Transverse colon (tissue), 4 donors: ENCODE measurements around the gene HDHD2. TPM values are rescaled to one million over a fixed set of nuclear protein-coding genes. Genes with fewer than 3 reads are reported as not detected.

Experiments used
- DNase-seq: peaks from one replicate; pipeline ENCODE4 v3.0.0-alpha.2; 2019
- H3K27ac ChIP-seq, 4 donors: fragments of 200-600 bp; sonication (generic); 2 replicates each; pipeline ENCODE4 v1.5.1; 2016 to 2018; ENCODE audit warnings: inconsistent platforms in 4 of 4
- H3K27me3 ChIP-seq: fragments of 200-600 bp; sonication (generic); 2 replicates; pipeline ENCODE4 v1.5.1; 2017; ENCODE audit warnings: inconsistent platforms
- H3K36me3 ChIP-seq, 4 donors: fragments of 200-600 bp; sonication (generic); 2 replicates each; pipeline ENCODE4 v1.5.1; 2017 to 2019; ENCODE audit warnings: inconsistent platforms in 4 of 4
- H3K4me1 ChIP-seq, 4 donors: fragments of 200-600 bp; sonication (generic); 2 replicates each; pipeline ENCODE4 v1.5.1; 2017 to 2020; ENCODE audit warnings: inconsistent platforms in 4 of 4
- H3K4me3 ChIP-seq, 4 donors: fragments of 200-600 bp; sonication (generic); 1 replicate in 1 of 4; 2 replicates in 3 of 4; pipeline versions ENCODE4 v1.5.1 to v1.6.1; 2017 to 2019; ENCODE audit warnings: inconsistent platforms in 4 of 4
- H3K9me3 ChIP-seq, 2 donors: fragments of 200-600 bp; sonication (generic); 2 replicates each; pipeline ENCODE4 v1.5.1; 2017 to 2019; ENCODE audit warnings: inconsistent platforms in 2 of 2
- CTCF ChIP-seq, 5 experiments: fragments of 200-600 bp in 3 of 5; fragments of 450-650 bp in 2 of 5; sonication (generic) in 3 of 5; IDR thresholded peaks; 1 replicate in 2 of 5; 2 replicates in 3 of 5; pipeline ENCODE4 v1.5.1; 2016 to 2017; ENCODE audit warnings: antibody characterized with exemption in 5 of 5, inconsistent platforms in 3 of 5, mild to moderate bottlenecking in 2 of 5, moderate library complexity in 1 of 5
- EP300 ChIP-seq: sonication (generic); formaldehyde crosslinking; IDR thresholded peaks from one replicate; pipeline ENCODE4 v1.6.1; 2017; ENCODE audit warnings: antibody characterized with exemption, low read depth
- POLR2A ChIP-seq: fragments of 450-650 bp; IDR thresholded peaks from one replicate; pipeline ENCODE4 v1.6.1; 2016; ENCODE audit warnings: antibody characterized with exemption, mild to moderate bottlenecking, moderate library complexity
- POLR2AphosphoS5 ChIP-seq, 3 donors: sonication (generic); formaldehyde crosslinking; IDR thresholded peaks; one replicate each; pipeline ENCODE4 v1.6.1; 2016; ENCODE audit warnings: antibody characterized with exemption in 3 of 3
- WGBS, 2 donors: methylation state at CpG; one replicate each; pipeline ENCODE4 v1.1.5; 2018; ENCODE audit warnings: low coverage in 1 of 2; 5-methylcytosine and 5-hydroxymethylcytosine counted together
- in situ Hi-C, 4 donors: fragments of 200-750 bp; cut with MboI; loops; one replicate each; pipeline versions ENCODE4 v1.15.0 to v1.15.1; 2017; ENCODE audit warnings: low sequenced_read_pairs in 3 of 4, low pct_ligation_motif_present in 1 of 4, low pct_unique_long_range_greater_than_20kb in 1 of 4
- intact Hi-C: fragments of 100-400 bp; cut with DNase I; formaldehyde crosslinking; loops from one replicate; pipeline ENCODE4 v1.15.1; 2023; ENCODE audit warnings: low total_unique reads
- total RNA-seq, 4 donors: library from RNA; depleted of rRNA; stranded (reverse); fragments of >200 nt; gene quantifications; one replicate each; pipeline ENCODE4 v1.1.0, GENCODE V29; 2016

The HDHD2 gene
- total RNA-seq, 4 donors from 2014 or later = 14.2 to 63.3 (median 30.3) TPM

- no peaks in the 10 kb centered on the region for H3K27me3 ChIP-seq
- intact Hi-C loops = no loop called here
- 86% methylated on average over 1 of the region's 1 CpG; no CpG with 5 or more reads in 1 of the 2 donors for WGBS, 2 donors
- H3K9me3 ChIP-seq = no peaks in the 10 kb centered on the region
- no peaks in the 10 kb centered on the region for H3K4me1 ChIP-seq
- peaks cover 0 to 49% (median 13%) of the 10 kb centered on the region in 4 donors for H3K36me3 ChIP-seq
- H3K27ac ChIP-seq = no peak overlapping the region
- DNase-seq = no peak
- H3K4me3 ChIP-seq = no peak overlapping the region
- TF ChIP-seq EP300 (no peak), CTCF (IDR thresholded peaks at IDR 0.05) (no peak), POLR2AphosphoS5 (IDR thresholded peaks at IDR 0.05) (no peak), POLR2A (no peak)
- in situ Hi-C loops = no loop called here
Observed at GRCh38 chr18:47109720-47110119, 40.6 kb downstream of the HDHD2 start.

DNA sequence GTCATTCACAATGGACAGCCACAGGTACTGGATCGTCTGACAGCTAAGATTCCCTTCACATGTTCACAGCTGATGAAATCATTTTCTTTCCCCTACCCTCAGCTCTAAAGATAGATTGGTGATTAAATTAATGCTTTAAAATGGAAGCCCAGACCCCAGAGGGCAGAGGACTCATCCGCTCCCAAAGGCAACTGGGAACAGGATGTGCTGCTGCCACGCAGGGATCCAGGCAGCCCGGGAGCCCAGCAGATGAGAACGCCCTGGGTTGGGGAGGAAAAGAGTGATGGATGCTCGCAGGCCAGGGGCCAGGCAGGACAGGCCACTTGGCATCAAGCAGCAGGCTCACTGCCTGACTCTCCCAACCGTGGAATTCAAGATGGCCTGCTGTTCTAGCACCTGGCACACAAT is 41.3 kb downstream of the HDHD2 start:
- intact Hi-C loops = no loop called here
- H3K36me3 ChIP-seq = peaks cover 0 to 42% (median 12%) of the 10 kb centered on the region in 4 donors
- WGBS, 2 donors = 91% methylated on average over 7 of the region's 7 CpGs; no CpG with 5 or more reads in 1 of the 2 donors

GRCh38 chr18:47108373-47108772 is 41.9 kb downstream of the HDHD2 start:
- H3K4me3 ChIP-seq = no peak overlapping the region
- TF ChIP-seq EP300 (no peak), POLR2AphosphoS5 (IDR thresholded peaks at IDR 0.05) (no peak), CTCF (IDR thresholded peaks at IDR 0.05) (no peak), POLR2A (no peak)
- H3K9me3 ChIP-seq = no peaks in the 10 kb centered on the region
- no peak overlapping the region for H3K27ac ChIP-seq
- in situ Hi-C loops (no loop called here), intact Hi-C loops (no loop called here)
- WGBS, 2 donors = 87 to 91% methylated on average over 3 of the region's 3 CpGs
- no peaks in the 10 kb centered on the region for H3K27me3 ChIP-seq
- H3K36me3 ChIP-seq = peaks cover 0 to 42% (median 9%) of the 10 kb centered on the region in 4 donors
- no peaks in the 10 kb centered on the region for H3K4me1 ChIP-seq
- DNase-seq = no peak

More for the DNA sequence above, 41.3 kb downstream of the HDHD2 start:
- no peaks in the 10 kb centered on the region for H3K4me1 ChIP-seq
- H3K27ac ChIP-seq = no peak overlapping the region
- in situ Hi-C loops = no loop called here
- no peaks in the 10 kb centered on the region for H3K27me3 ChIP-seq
- no peaks in the 10 kb centered on the region for H3K9me3 ChIP-seq
- no peak overlapping the region for H3K4me3 ChIP-seq
- TF ChIP-seq CTCF (IDR thresholded peaks at IDR 0.05) (no peak), POLR2AphosphoS5 (IDR thresholded peaks at IDR 0.05) (no peak), POLR2A (no peak)
- no peak for DNase-seq

GRCh38 chr18:47100212-47100831 is 50.0 kb downstream of the HDHD2 start:
- H3K4me3 ChIP-seq = no peak overlapping the region
- TF ChIP-seq POLR2AphosphoS5 (IDR thresholded peaks at IDR 0.05) (no peak), CTCF (IDR thresholded peaks at IDR 0.05) (peak; percentile 63 to 72 (median 64))
- DNase-seq = peak; percentile 31
- no peaks in the 10 kb centered on the region for H3K27me3 ChIP-seq
- no peaks in the 10 kb centered on the region for H3K4me1 ChIP-seq
- H3K27ac ChIP-seq = no peak overlapping the region
- intact Hi-C loops = loop anchor here (5.0 kb wide), 1 partner anchor 107 kb away; no protein-coding TSS in a partner anchor
- H3K36me3 ChIP-seq = no peaks in the 10 kb centered on the region
- in situ Hi-C loops = no loop called here
- no peaks in the 10 kb centered on the region for H3K9me3 ChIP-seq
- 25 to 34% methylated on average over 5 to 12 of the region's 12 CpGs for WGBS, 2 donors
